ENCODE data around the gene CPSF7.

Gene CPSF7

DNA sequence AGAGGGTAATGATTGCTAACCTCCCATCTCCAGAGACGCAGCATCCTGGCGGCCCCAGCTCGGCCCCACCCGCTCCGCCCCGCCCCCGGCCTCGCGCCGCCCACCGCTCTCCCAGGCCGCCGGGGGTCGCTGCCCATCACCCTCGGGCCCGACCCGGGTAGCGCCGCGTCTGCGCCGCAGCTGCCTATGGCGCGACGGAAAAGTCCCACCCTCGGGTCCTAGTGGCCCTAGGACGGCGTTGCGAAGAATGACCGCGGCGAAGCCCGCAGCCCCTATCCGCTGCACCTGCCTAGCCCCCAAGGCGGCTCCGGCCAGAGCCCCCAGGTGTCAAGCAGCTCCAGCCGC lies 457 bp downstream of the CPSF7 start:
- peak overlapping the region; percentile 60 to 86 for H3K4me3 ChIP-seq (ENCODE audit: low read length in 2 of 2)
- peak; percentile 73 for DNase-seq (ENCODE audit: low spot score)
- peak overlapping the region; percentile 82 for H2BK15ac ChIP-seq (ENCODE audit: low read length)
- peak overlapping the region; percentile 93 for H3K27ac ChIP-seq (replicated peaks; ENCODE audit: low read length)
- no peak overlapping the region for H2BK120ac ChIP-seq (ENCODE audit: low read depth, low read length)
- H4K91ac ChIP-seq (ENCODE audit: low read depth, low read length, poor library complexity) = no peak overlapping the region
- H2BK5ac ChIP-seq (ENCODE audit: low read length) = peak overlapping the region; percentile 98
- peak overlapping the region; percentile 93 for H3K4ac ChIP-seq (ENCODE audit: low read length)
- H3K36me3 ChIP-seq (replicated peaks in 1 of 2; ENCODE audit: control insufficient read depth in 2 of 2, insufficient read depth in 2 of 2, low read length in 2 of 2) = peaks cover 27 to 74% of the 10 kb centered on the region in 2 donors
- no CpG with 5 or more reads among the region's 37 CpGs for WGBS, 2 donors (ENCODE audit: extremely low coverage in 2 of 2, insufficient read length in 2 of 2, insufficient replicate concordance in 1 of 2)
- peak overlapping the region; percentile 95 for H2AFZ ChIP-seq (ENCODE audit: low read length)
- H3K4me2 ChIP-seq (ENCODE audit: insufficient read depth, low read length, poor library complexity, severe bottlenecking) = peak overlapping the region; percentile 35
- H3K27me3 ChIP-seq (ENCODE audit: control insufficient read depth in 3 of 3, insufficient read depth in 3 of 3, low read depth in 1 of 3, low read length in 3 of 3) = no peaks in the 10 kb centered on the region
- peak overlapping the region; percentile 100 for H3K18ac ChIP-seq (ENCODE audit: low read length)
- H3K9me3 ChIP-seq (replicated peaks in 1 of 2; ENCODE audit: control insufficient read depth in 2 of 2, insufficient read depth in 1 of 2, low read depth in 1 of 2, low read length in 2 of 2) = peaks cover 0 to 4% of the 10 kb centered on the region in 2 donors
- peaks cover 0 to 8% of the 10 kb centered on the region in 2 donors for H3K4me1 ChIP-seq (ENCODE audit: control insufficient read depth in 2 of 2, insufficient read depth in 1 of 2, low read depth in 1 of 2, low read length in 2 of 2)
- H3K14ac ChIP-seq (ENCODE audit: low read length) = peak overlapping the region; percentile 98
- peak overlapping the region; percentile 96 for H3K9ac ChIP-seq (ENCODE audit: low read depth, low read length, poor library complexity)
- peak overlapping the region; percentile 89 for H3K23ac ChIP-seq (ENCODE audit: low read depth, low read length, poor library complexity)
- H2BK12ac ChIP-seq (ENCODE audit: low read length) = no peak overlapping the region
- peak overlapping the region; percentile 29 for H2AK5ac ChIP-seq (ENCODE audit: low read depth, low read length)
- H3K79me1 ChIP-seq (ENCODE audit: low read depth, low read length) = peaks cover 3% of the 10 kb centered on the region
- no peak overlapping the region for H4K8ac ChIP-seq (ENCODE audit: low read depth, low read length)

DNA sequence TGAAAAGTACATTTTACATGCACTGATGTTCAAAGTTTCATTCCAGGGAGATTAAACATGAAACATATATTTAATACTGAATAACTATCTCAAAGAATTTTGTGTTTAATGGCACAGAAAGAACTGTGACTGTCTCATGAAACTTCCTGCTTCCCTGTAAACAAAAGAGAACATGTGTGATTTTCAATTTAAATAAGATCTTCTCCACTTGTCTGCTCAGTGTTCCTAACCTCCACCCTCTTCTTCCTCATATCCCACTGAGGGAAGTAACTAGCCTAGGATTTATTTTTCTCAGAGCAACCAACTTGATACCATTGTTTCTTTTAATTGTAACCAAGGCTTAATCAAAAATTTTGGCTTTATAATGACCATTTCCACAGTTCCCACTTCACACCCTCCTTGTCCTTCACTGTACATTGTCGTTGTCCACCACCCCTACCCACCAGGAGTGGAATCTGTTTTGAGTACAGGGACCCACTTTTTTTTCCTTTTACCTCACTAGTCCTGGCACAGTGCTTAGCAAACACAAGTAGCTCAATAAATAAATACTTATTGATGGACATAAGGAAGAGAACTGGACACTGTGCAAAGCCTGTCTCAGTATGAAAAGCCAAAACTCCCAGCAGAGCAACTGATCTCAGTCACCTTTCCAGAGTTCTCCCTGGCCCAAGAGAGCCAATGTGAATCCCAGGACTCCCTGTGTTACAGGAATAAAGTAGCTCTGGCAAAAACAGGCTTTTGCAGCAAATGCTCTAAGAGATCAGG lies 4.2 kb downstream of the CPSF7 start:
- Histone ChIP-seq H2BK12ac (ENCODE audit: low read length) (no peak overlapping the region), H3K4me2 (ENCODE audit: insufficient read depth, low read length, poor library complexity, severe bottlenecking) (no peak overlapping the region), H4K91ac (ENCODE audit: low read depth, low read length, poor library complexity) (no peak overlapping the region), H2BK5ac (ENCODE audit: low read length) (no peak overlapping the region), H3K27me3 (ENCODE audit: control insufficient read depth in 3 of 3, insufficient read depth in 3 of 3, low read depth in 1 of 3, low read length in 3 of 3) (no peaks in the 10 kb centered on the region), H3K36me3 (replicated peaks in 1 of 2; ENCODE audit: control insufficient read depth in 2 of 2, insufficient read depth in 2 of 2, low read length in 2 of 2) (peaks cover 36 to 84% of the 10 kb centered on the region in 2 donors), H3K4ac (ENCODE audit: low read length) (no peak overlapping the region), H3K9ac (ENCODE audit: low read depth, low read length, poor library complexity) (no peak overlapping the region), H4K8ac (ENCODE audit: low read depth, low read length) (no peak overlapping the region), H2BK120ac (ENCODE audit: low read depth, low read length) (no peak overlapping the region), H2AK5ac (ENCODE audit: low read depth, low read length) (no peak overlapping the region), H3K14ac (ENCODE audit: low read length) (no peak overlapping the region), H3K9me3 (replicated peaks in 1 of 2; ENCODE audit: control insufficient read depth in 2 of 2, insufficient read depth in 1 of 2, low read depth in 1 of 2, low read length in 2 of 2) (no peaks in the 10 kb centered on the region), H3K23ac (ENCODE audit: low read depth, low read length, poor library complexity) (no peak overlapping the region), H3K4me3 (ENCODE audit: low read length in 2 of 2) (no peak overlapping the region), H3K4me1 (ENCODE audit: control insufficient read depth in 2 of 2, insufficient read depth in 1 of 2, low read depth in 1 of 2, low read length in 2 of 2) (peaks cover 0 to 8% of the 10 kb centered on the region in 2 donors), H3K79me1 (ENCODE audit: low read depth, low read length) (peaks cover 5% of the 10 kb centered on the region), H3K27ac (replicated peaks; ENCODE audit: low read length) (no peak overlapping the region), H3K18ac (ENCODE audit: low read length) (no peak overlapping the region), H2AFZ (ENCODE audit: low read length) (no peak overlapping the region), H2BK15ac (ENCODE audit: low read length) (no peak overlapping the region)
- DNase-seq (ENCODE audit: low spot score) = no peak
- no CpG with 5 or more reads among the region's 1 CpG for WGBS, 2 donors (ENCODE audit: extremely low coverage in 2 of 2, insufficient read length in 2 of 2, insufficient replicate concordance in 1 of 2)

DNA sequence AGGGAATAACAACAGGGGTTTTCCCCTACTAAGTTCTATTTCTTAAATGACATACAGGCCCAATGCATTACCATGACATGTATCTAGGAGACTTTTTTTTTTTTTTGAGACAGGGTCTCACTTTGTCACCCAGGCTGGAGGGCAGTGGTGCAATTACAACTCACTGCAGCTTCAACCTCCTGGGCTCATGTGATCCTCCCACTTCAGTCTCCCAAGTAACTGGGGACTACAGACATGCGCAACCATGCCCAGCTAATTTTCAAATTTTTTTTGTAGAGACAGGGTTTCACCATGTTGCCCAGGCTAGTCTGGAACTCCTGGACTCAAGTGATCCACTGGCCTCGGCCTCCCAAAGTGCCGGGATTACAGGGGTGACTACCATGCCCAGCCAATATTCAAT lies 7.5 kb downstream of the CPSF7 start:
- Histone ChIP-seq H2BK12ac (ENCODE audit: low read length) (no peak overlapping the region), H4K91ac (ENCODE audit: low read depth, low read length, poor library complexity) (no peak overlapping the region), H3K23ac (ENCODE audit: low read depth, low read length, poor library complexity) (no peak overlapping the region), H3K36me3 (replicated peaks in 1 of 2; ENCODE audit: control insufficient read depth in 2 of 2, insufficient read depth in 2 of 2, low read length in 2 of 2) (peaks cover 45 to 98% of the 10 kb centered on the region in 2 donors), H3K18ac (ENCODE audit: low read length) (no peak overlapping the region), H2AFZ (ENCODE audit: low read length) (no peak overlapping the region), H3K27me3 (ENCODE audit: control insufficient read depth in 3 of 3, insufficient read depth in 3 of 3, low read depth in 1 of 3, low read length in 3 of 3) (no peaks in the 10 kb centered on the region), H3K4ac (ENCODE audit: low read length) (no peak overlapping the region), H3K14ac (ENCODE audit: low read length) (no peak overlapping the region), H2BK120ac (ENCODE audit: low read depth, low read length) (no peak overlapping the region), H3K4me3 (ENCODE audit: low read length in 2 of 2) (no peak overlapping the region), H3K4me1 (ENCODE audit: control insufficient read depth in 2 of 2, insufficient read depth in 1 of 2, low read depth in 1 of 2, low read length in 2 of 2) (no peaks in the 10 kb centered on the region), H3K4me2 (ENCODE audit: insufficient read depth, low read length, poor library complexity, severe bottlenecking) (no peak overlapping the region), H3K9me3 (replicated peaks in 1 of 2; ENCODE audit: control insufficient read depth in 2 of 2, insufficient read depth in 1 of 2, low read depth in 1 of 2, low read length in 2 of 2) (no peaks in the 10 kb centered on the region), H3K79me1 (ENCODE audit: low read depth, low read length) (peaks cover 5% of the 10 kb centered on the region), H2BK5ac (ENCODE audit: low read length) (no peak overlapping the region), H2BK15ac (ENCODE audit: low read length) (no peak overlapping the region), H3K27ac (replicated peaks; ENCODE audit: low read length) (no peak overlapping the region), H4K8ac (ENCODE audit: low read depth, low read length) (no peak overlapping the region), H2AK5ac (ENCODE audit: low read depth, low read length) (no peak overlapping the region), H3K9ac (ENCODE audit: low read depth, low read length, poor library complexity) (no peak overlapping the region)
- WGBS, 2 donors (ENCODE audit: extremely low coverage in 2 of 2, insufficient read length in 2 of 2, insufficient replicate concordance in 1 of 2) = no CpG with 5 or more reads among the region's 3 CpGs
- DNase-seq (ENCODE audit: low spot score) = no peak

DNA sequence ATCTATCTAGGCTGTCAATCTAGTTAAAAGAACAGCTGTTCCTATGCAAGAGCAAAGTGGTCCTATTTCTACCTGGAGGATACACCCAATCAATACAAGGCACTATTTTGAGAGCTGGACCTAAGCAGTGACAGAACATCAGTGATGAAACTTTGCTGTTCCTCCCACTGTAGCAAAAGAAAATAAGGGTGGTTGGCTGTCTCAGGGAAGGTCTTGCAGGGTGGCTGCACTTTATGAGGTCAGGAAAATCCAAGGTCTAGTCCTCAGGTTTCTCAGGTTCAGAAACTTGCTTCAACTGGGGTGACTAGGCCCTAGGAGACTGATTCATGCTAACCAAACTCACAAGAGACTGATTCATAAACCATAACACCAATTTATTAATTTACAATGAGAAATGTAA lies 11.6 kb downstream of the CPSF7 start:
- Histone ChIP-seq H3K4me1 (ENCODE audit: control insufficient read depth in 2 of 2, insufficient read depth in 1 of 2, low read depth in 1 of 2, low read length in 2 of 2) (no peaks in the 10 kb centered on the region), H3K18ac (ENCODE audit: low read length) (no peak overlapping the region), H2BK120ac (ENCODE audit: low read depth, low read length) (no peak overlapping the region), H3K14ac (ENCODE audit: low read length) (no peak overlapping the region), H3K23ac (ENCODE audit: low read depth, low read length, poor library complexity) (no peak overlapping the region), H3K9me3 (replicated peaks in 1 of 2; ENCODE audit: control insufficient read depth in 2 of 2, insufficient read depth in 1 of 2, low read depth in 1 of 2, low read length in 2 of 2) (no peaks in the 10 kb centered on the region), H2AFZ (ENCODE audit: low read length) (no peak overlapping the region), H2BK15ac (ENCODE audit: low read length) (no peak overlapping the region), H3K4ac (ENCODE audit: low read length) (no peak overlapping the region), H3K4me3 (ENCODE audit: low read length in 2 of 2) (no peak overlapping the region), H4K8ac (ENCODE audit: low read depth, low read length) (no peak overlapping the region), H3K27me3 (ENCODE audit: control insufficient read depth in 3 of 3, insufficient read depth in 3 of 3, low read depth in 1 of 3, low read length in 3 of 3) (no peaks in the 10 kb centered on the region), H2BK5ac (ENCODE audit: low read length) (no peak overlapping the region), H3K27ac (replicated peaks; ENCODE audit: low read length) (no peak overlapping the region), H3K79me1 (ENCODE audit: low read depth, low read length) (peaks cover 5% of the 10 kb centered on the region), H3K36me3 (replicated peaks in 1 of 2; ENCODE audit: control insufficient read depth in 2 of 2, insufficient read depth in 2 of 2, low read length in 2 of 2) (peaks cover 59 to 98% of the 10 kb centered on the region in 2 donors), H2AK5ac (ENCODE audit: low read depth, low read length) (no peak overlapping the region), H3K9ac (ENCODE audit: low read depth, low read length, poor library complexity) (no peak overlapping the region), H4K91ac (ENCODE audit: low read depth, low read length, poor library complexity) (no peak overlapping the region), H2BK12ac (ENCODE audit: low read length) (no peak overlapping the region), H3K4me2 (ENCODE audit: insufficient read depth, low read length, poor library complexity, severe bottlenecking) (no peak overlapping the region)
- no peak for DNase-seq (ENCODE audit: low spot score)

Measured in neuronal stem cell (in vitro differentiated cells).